IMR-90 (cell line): ENCODE data around the gene ABCB1. TPM values are rescaled to one million over a fixed set of nuclear protein-coding genes. Genes with fewer than 3 reads are reported as not detected.

Source experiments
- ATAC-seq: fragments of 200-7000 bp; cut with Tn5 transposase; 2 replicates; pipeline ENCODE4 v1.9.1; 2020; ENCODE audit warnings: low read depth, mild to moderate bottlenecking, moderate library complexity
- BruUV-seq: library from RNA; stranded (reverse); fragments of 400-500 nt; replicated peaks from 2 replicates; lab custom pipeline; 2021; lab: Mats Ljungman, UMichigan
- CTCF ChIA-PET: fragments of 300-600 bp; formaldehyde crosslinking; extraction: SDS; loops from one replicate; lab custom pipeline; 2021; ENCODE audit warnings: antibody characterized with exemption; lab: Yijun Ruan, JAX
- POLR2A ChIA-PET: fragments of 300-600 bp; sonication (Branson Sonifier 250); formaldehyde crosslinking; loops from one replicate; lab custom pipeline; 2022; ENCODE audit warnings: antibody characterized with exemption; ENCODE audit not compliant: unreplicated experiment; lab: Charles Lee
- DNase-seq: peaks from one replicate; pipeline ENCODE4 v3.0.0; 2013
- H2AFZ ChIP-seq: replicated peaks from 2 replicates; pipeline ENCODE3; 2013; ENCODE audit warnings: low read length, mild to moderate bottlenecking; ENCODE audit not compliant: poor library complexity
- H2AK5ac ChIP-seq: 2 replicates; pipeline ENCODE4 v1.6.1; 2013; ENCODE audit warnings: low read depth, low read length, inconsistent platforms
- H2AK9ac ChIP-seq: replicated peaks from 2 replicates; pipeline ENCODE3; 2013; ENCODE audit warnings: mild to moderate bottlenecking, low read depth, low read length, moderate library complexity; ENCODE audit not compliant: poor library complexity
- H2BK120ac ChIP-seq: 2 replicates; pipeline ENCODE4 v1.6.1; 2013; ENCODE audit warnings: low read depth, low read length, inconsistent platforms
- H2BK15ac ChIP-seq: 3 replicates; pipeline ENCODE4 v1.6.1; 2013; ENCODE audit warnings: low read depth, low read length, inconsistent platforms
- H2BK20ac ChIP-seq: 2 replicates; pipeline ENCODE4 v1.6.1; 2013; ENCODE audit warnings: low read depth, mild to moderate bottlenecking, inconsistent platforms, low read length, moderate library complexity
- H2BK5ac ChIP-seq: 2 replicates; pipeline ENCODE4 v1.6.1; 2013; ENCODE audit warnings: mild to moderate bottlenecking, low read depth, low read length, inconsistent platforms; ENCODE audit not compliant: poor library complexity, severe bottlenecking
- H3K14ac ChIP-seq: replicated peaks from 2 replicates; pipeline ENCODE4 v1.6.1; 2013; ENCODE audit warnings: low read depth, low read length, inconsistent platforms
- H3K18ac ChIP-seq: 2 replicates; pipeline ENCODE4 v1.6.1; 2013; ENCODE audit warnings: low read depth, low read length, control low read depth
- H3K23ac ChIP-seq: 2 replicates; pipeline ENCODE4 v1.6.1; 2013; ENCODE audit warnings: low read depth, low read length, inconsistent platforms
- H3K27ac ChIP-seq: 2 replicates; pipeline ENCODE4 v1.5.1; 2013; ENCODE audit warnings: mild to moderate bottlenecking, control low read depth, low read length; ENCODE audit not compliant: insufficient read depth
- H3K27me3 ChIP-seq: 2 replicates; pipeline ENCODE4 v1.6.1; 2013; ENCODE audit warnings: low read length; ENCODE audit not compliant: control insufficient read depth, insufficient read depth
- H3K36me3 ChIP-seq: 2 replicates; pipeline ENCODE4 v1.6.1; 2013; ENCODE audit warnings: low read length, mixed read lengths; ENCODE audit not compliant: control insufficient read depth, insufficient read depth
- H3K4ac ChIP-seq: 2 replicates; pipeline ENCODE4 v1.6.1; 2013; ENCODE audit warnings: low read depth, low read length, inconsistent platforms
- H3K4me1 ChIP-seq: 2 replicates; pipeline ENCODE4 v1.6.1; 2013; ENCODE audit warnings: low read length, mixed read lengths; ENCODE audit not compliant: control insufficient read depth, insufficient read depth
- H3K4me2 ChIP-seq: 2 replicates; pipeline ENCODE4 v1.6.1; 2013; ENCODE audit warnings: low read depth, mild to moderate bottlenecking, control low read depth, low read length, moderate library complexity
- H3K4me3 ChIP-seq: 2 replicates; pipeline ENCODE4 v1.5.1; 2013; ENCODE audit warnings: low read depth, mild to moderate bottlenecking, control low read depth, low read length, moderate library complexity; ENCODE audit not compliant: insufficient read depth
- H3K56ac ChIP-seq: 2 replicates; pipeline ENCODE4 v1.6.1; 2013; ENCODE audit warnings: low read length, inconsistent platforms; ENCODE audit not compliant: insufficient read depth; ENCODE audit errors: extremely low read depth
- H3K79me1 ChIP-seq, 2 experiments: 2 replicates each; pipeline ENCODE4 v1.6.1; 2013; ENCODE audit warnings: low read length in 2 of 2, inconsistent platforms in 1 of 2, low read depth in 1 of 2
- H3K9ac ChIP-seq: 2 replicates; pipeline ENCODE4 v1.6.1; 2013; ENCODE audit warnings: low read depth, low read length, control low read depth
- H3K9me1 ChIP-seq: 2 replicates; pipeline ENCODE4 v1.6.1; 2013; ENCODE audit warnings: low read length, inconsistent platforms; ENCODE audit not compliant: insufficient read depth
- H3K9me3 ChIP-seq: 2 replicates; pipeline ENCODE4 v1.6.1; 2013; ENCODE audit warnings: low read length; ENCODE audit not compliant: control insufficient read depth, insufficient read depth
- H4K20me1 ChIP-seq: 2 replicates; pipeline ENCODE4 v1.6.1; 2013; ENCODE audit warnings: low read length, inconsistent platforms; ENCODE audit not compliant: insufficient read depth
- H4K5ac ChIP-seq: 2 replicates; pipeline ENCODE4 v1.6.1; 2013; ENCODE audit warnings: mild to moderate bottlenecking, low read depth, low read length, control low read depth
- H4K8ac ChIP-seq, 2 experiments: 2 replicates each; pipeline ENCODE4 v1.6.1; 2013; ENCODE audit warnings: low read depth in 2 of 2, low read length in 2 of 2, control low read depth in 1 of 2, inconsistent platforms in 1 of 2
- H4K91ac ChIP-seq: 2 replicates; pipeline ENCODE4 v1.6.1; 2013; ENCODE audit warnings: low read depth, low read length, inconsistent platforms; ENCODE audit not compliant: insufficient read depth
- BHLHE40 ChIP-seq: fragments of 150-350 bp; IDR thresholded peaks from 2 replicates; pipeline ENCODE4 v1.6.1; 2016; ENCODE audit warnings: mild to moderate bottlenecking, low read depth, low read length
- CEBPB ChIP-seq: IDR thresholded peaks from 2 replicates; pipeline ENCODE4 v1.6.1; 2012; ENCODE audit warnings: low read depth, low read length, improper control_type of control experiment
- CTCF ChIP-seq: conservative IDR thresholded peaks from 2 replicates; pipeline ENCODE4 v1.5.1; 2012; ENCODE audit warnings: mild to moderate bottlenecking, low read depth, low read length, improper control_type of control experiment
- ELK1 ChIP-seq: fragments of 150-350 bp; IDR thresholded peaks from 2 replicates; pipeline ENCODE4 v1.6.1; 2016; ENCODE audit warnings: low read depth, mild to moderate bottlenecking, low read length, moderate library complexity, borderline replicate concordance
- FOS ChIP-seq: fragments of 150-350 bp; IDR thresholded peaks from 2 replicates; pipeline ENCODE4 v1.6.1; 2016; ENCODE audit warnings: low read depth, low read length
- MAFK ChIP-seq: IDR thresholded peaks from 2 replicates; pipeline ENCODE4 v1.6.1; 2012; ENCODE audit warnings: low read depth, low read length, improper control_type of control experiment
- MXI1 ChIP-seq: IDR thresholded peaks from 2 replicates; pipeline ENCODE4 v1.6.1; 2012; ENCODE audit warnings: low read depth, mild to moderate bottlenecking, low read length, moderate library complexity, borderline replicate concordance
- NFE2L2 ChIP-seq: fragments of 150-350 bp; IDR thresholded peaks from 2 replicates; pipeline ENCODE4 v1.6.1; 2016; ENCODE audit warnings: low read depth, mild to moderate bottlenecking, low read length
- POLR2A ChIP-seq: IDR thresholded peaks from 2 replicates; pipeline ENCODE4 v1.6.1; 2012; ENCODE audit warnings: mild to moderate bottlenecking, low read depth, low read length
- RCOR1 ChIP-seq: IDR thresholded peaks from 2 replicates; pipeline ENCODE4 v1.6.1; 2012; ENCODE audit warnings: mild to moderate bottlenecking, low read length, improper control_type of control experiment; ENCODE audit not compliant: insufficient replicate concordance
- RFX5 ChIP-seq: IDR thresholded peaks from 2 replicates; pipeline ENCODE4 v1.8.0; 2012; ENCODE audit warnings: low read depth, mild to moderate bottlenecking, low read length, moderate library complexity
- USF2 ChIP-seq: fragments of 150-350 bp; IDR thresholded peaks from 2 replicates; pipeline ENCODE4 v1.6.1; 2017; ENCODE audit warnings: mild to moderate bottlenecking, antibody characterized with exemption, low read length, low read depth
- WGBS, 2 experiments: methylation state at CpG; one replicate each; pipeline versions ENCODE4 v1.1.5 to v1.1.7; 2013; ENCODE audit warnings: missing lambda C conversion rate in 2 of 2; ENCODE audit not compliant: insufficient read length in 1 of 2; ENCODE audit errors: extremely low coverage in 2 of 2; 5-methylcytosine and 5-hydroxymethylcytosine counted together
- dilution Hi-C: fragments of 300-500 bp; cut with HindIII; formaldehyde crosslinking; loops from one replicate; pipeline ENCODE4 v1.14.3; 2018; ENCODE audit warnings: low sequenced_read_pairs; ENCODE audit not compliant: unreplicated experiment
- in situ Hi-C: fragments of 300-500 bp; cut with MboI; formaldehyde crosslinking; loops from 3 replicates; pipeline ENCODE4 v1.14.3; 2019; ENCODE audit warnings: low sequenced_read_pairs, inconsistent platforms, mixed read lengths
- intact Hi-C: fragments of 100-400 bp; cut with micrococcal nuclease; formaldehyde crosslinking; loops from 2 replicates; pipeline ENCODE4 v1.10.0; 2022
- polyA plus RNA-seq, 3 experiments: library from polyadenylated mRNA; depleted of rRNA; stranded (reverse); fragments of >200 nt; gene quantifications; 2 replicates each; pipeline ENCODE4 v1.2.3, GENCODE V29; 2012; ENCODE audit warnings: low replicate concordance in 1 of 3
- total RNA-seq: library from RNA; depleted of rRNA; stranded (reverse); fragments of >200 nt; gene quantifications from 2 replicates; pipeline ENCODE4 v1.2.3, GENCODE V29; 2012

The ABCB1 gene
- total and polyA plus RNA-seq, 2 of the 4 experiments (the other 2 are of a cell fraction) = 0.80 to 0.90 TPM

- no peak overlapping the region for H2BK120ac ChIP-seq
- ChIA-PET CTCF (no interaction called here), POLR2A (no interaction called here)
- H3K36me3 ChIP-seq = no peaks in the 10 kb centered on the region
- no peak overlapping the region for H4K91ac ChIP-seq
- H4K5ac ChIP-seq = no peak overlapping the region
- TF ChIP-seq BHLHE40 (no peak), MAFK (no peak), MXI1 (no peak), NFE2L2 (no peak), USF2 (no peak), CTCF (no peak), RFX5 (no peak), RCOR1 (no peak), POLR2A (no peak), ELK1 (no peak), FOS (no peak), CEBPB (no peak)
- H3K14ac ChIP-seq = no peak overlapping the region
- intact Hi-C loops = no loop called here
- in situ Hi-C loops = no loop called here
- DNase-seq = no peak
- H2AK9ac ChIP-seq = no peak overlapping the region
- no peak overlapping the region for H3K18ac ChIP-seq
- H3K4me2 ChIP-seq = no peak overlapping the region
- no TSS peak for BruUV-seq
- H2AFZ ChIP-seq = no peak overlapping the region
- no peak overlapping the region for H4K8ac ChIP-seq
- no peak overlapping the region for H2BK15ac ChIP-seq
- no peak overlapping the region for H3K4ac ChIP-seq
- H2BK20ac ChIP-seq = no peak overlapping the region
- H3K9ac ChIP-seq = no peak overlapping the region
- ATAC-seq = no peak
- no peaks in the 10 kb centered on the region; the same call in 1 of the 2 replicates for H3K4me1 ChIP-seq
- H2AK5ac ChIP-seq = no peak overlapping the region
- no peak overlapping the region for H2BK5ac ChIP-seq
- no peak overlapping the region for H3K23ac ChIP-seq
- H3K9me3 ChIP-seq = no peaks in the 10 kb centered on the region
- H4K20me1 ChIP-seq = no peaks in the 10 kb centered on the region
- no peak overlapping the region for H3K56ac ChIP-seq
- H3K27me3 ChIP-seq = no peaks in the 10 kb centered on the region; the same call in 1 of the 2 replicates
- H3K9me1 ChIP-seq = no peaks in the 10 kb centered on the region
- no peaks in the 10 kb centered on the region for H3K79me1 ChIP-seq
- dilution Hi-C loops = no loop called here
- H3K4me3 ChIP-seq = no peak overlapping the region
- no CpG with 5 or more reads among the region's 1 CpG for WGBS, 2 experiments
- no peak overlapping the region for H3K27ac ChIP-seq
These were observed 20.0 kb downstream of the ABCB1 start for GRCh38 chr7:87580636-87581035.
